HG03097 (cell line): ENCODE data around the gene AHRR.
"Not testable (repeated sequence)": the region's sequence is repeated elsewhere in the genome, so short reads cannot be mapped to it uniquely, and the experiment has no call there.

ENCODE experiments used
- ATAC-seq: cut with Tn5 transposase; IDR thresholded peaks from one replicate; pipeline ENCODE4 v1.9.1; 2021; ENCODE audit not compliant: unreplicated experiment, low FRiP score

The AHRR gene

GRCh38 chr5:405421-405820 lies 83.9 kb downstream of the AHRR start:
- no peak for ATAC-seq

DNA sequence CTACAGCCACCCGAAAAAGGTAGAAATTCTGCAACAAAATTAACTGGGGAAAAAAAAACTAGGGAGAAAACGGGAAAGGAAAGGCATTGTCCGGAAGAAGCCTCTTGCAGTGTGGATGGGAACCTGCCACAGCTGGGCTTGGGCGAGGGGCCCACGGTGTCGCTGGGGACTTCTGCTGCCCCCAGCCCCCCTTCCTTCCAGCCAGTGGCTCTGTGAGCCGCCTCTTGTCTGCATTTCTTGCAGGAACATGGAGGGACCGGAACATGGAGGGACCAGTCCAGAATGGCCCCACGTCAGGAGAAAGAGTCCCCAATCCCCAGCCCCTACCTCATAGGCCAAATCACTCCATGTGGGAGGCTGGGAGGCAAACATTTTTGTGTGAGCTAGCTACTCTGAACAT lies 84.5 kb downstream of the AHRR start:
- no peak for ATAC-seq

GRCh38 chr5:407051-407450 lies 85.5 kb downstream of the AHRR start:
- no peak for ATAC-seq

GRCh38 chr5:407801-408268 lies 86.3 kb downstream of the AHRR start:
- ATAC-seq, result no peak

DNA sequence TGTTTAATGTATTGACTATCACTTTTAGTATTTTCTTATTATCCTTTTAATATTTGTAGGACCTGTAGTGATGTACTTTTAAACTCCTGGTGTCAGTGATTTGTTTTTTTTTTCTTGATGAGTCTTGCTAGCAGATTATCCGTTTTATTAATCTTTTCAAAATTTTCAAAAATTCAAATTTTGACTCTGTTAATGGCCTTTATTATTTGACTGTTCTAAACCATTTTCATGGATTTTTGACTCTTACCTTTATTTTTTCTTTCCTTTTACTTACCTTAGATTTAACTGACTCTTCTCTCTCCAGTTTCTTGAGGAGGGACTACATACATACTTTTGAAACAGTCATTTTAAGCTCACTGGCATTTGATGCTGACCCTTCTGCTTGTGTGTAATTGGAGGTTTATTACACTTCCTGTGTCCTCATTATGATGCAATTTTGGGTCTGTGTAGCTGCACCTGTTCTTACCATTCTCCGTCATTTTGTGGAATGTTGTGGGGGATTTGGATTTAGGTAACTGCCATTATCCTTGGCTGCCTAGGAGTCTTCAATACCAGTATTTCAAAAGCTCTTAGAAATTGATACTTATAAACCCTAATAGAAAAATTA lies 89.5 kb downstream of the AHRR start:
- no peak for ATAC-seq

- no peak for ATAC-seq
These were observed 90.2 kb downstream of the AHRR start for GRCh38 chr5:411728-412127.

- ATAC-seq, result not testable (repeated sequence)
These were observed 93.7 kb downstream of the AHRR start for GRCh38 chr5:414991-415927.

GRCh38 chr5:415928-416635 lies 94.6 kb downstream of the AHRR start:
- ATAC-seq, result no peak

DNA sequence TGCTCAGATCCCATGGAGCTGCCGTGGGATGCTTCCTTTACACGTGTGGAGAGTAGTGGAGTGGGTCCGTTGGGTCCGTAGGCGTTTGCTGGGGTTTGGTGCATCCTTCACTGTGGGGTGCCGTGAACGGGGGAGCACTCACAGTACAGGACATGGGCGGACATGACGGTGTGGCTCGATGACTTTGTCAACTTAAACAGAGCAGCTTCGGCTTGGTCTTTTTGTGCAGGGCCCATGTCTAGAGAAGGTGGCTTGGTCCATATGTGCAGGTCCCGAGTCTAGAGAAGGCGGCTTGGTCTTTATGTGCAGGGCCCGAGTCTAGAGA lies 95.1 kb downstream of the AHRR start:
- ATAC-seq, result no peak

DNA sequence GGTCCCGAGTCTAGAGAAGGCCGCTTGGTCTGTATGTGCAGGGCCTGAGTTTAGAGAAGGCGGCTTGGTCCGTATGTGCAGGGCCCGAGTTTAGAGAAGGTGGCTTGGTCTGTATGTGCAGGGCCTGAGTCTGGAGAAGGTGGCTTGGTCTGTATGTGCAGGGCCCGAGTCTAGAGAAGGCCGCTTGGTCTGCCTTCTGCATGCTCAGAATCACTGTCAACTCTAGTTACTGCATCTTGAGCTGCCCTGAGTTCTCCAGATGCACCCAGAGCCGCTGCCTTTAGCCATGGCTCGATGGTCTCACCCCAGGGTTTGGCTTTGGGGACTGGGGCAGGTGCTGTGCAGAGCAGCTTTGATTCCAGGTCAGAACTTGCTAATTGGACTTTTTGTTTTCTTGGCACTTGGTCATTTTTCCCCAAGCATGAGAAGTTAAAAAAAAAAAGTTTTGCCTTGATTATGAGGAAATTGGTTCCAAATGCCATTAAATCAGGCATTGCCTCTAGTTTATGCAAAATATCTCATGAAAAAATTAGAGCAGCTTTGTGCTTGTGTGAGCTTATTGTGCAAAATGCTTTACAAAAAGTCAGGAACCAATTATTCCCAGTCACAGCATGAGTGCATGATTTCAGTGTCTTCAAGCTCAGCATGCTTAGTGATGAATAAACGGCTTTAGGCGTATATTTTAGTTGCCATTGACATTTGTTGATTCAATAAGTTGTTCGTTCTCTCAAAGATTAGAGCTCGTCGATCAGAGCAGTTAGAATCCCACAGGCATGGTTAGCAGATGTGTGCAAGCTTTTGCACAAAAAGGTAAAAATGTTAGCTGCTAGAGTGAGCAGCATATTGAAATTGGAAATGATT lies 96.0 kb downstream of the AHRR start:
- no peak for ATAC-seq

DNA sequence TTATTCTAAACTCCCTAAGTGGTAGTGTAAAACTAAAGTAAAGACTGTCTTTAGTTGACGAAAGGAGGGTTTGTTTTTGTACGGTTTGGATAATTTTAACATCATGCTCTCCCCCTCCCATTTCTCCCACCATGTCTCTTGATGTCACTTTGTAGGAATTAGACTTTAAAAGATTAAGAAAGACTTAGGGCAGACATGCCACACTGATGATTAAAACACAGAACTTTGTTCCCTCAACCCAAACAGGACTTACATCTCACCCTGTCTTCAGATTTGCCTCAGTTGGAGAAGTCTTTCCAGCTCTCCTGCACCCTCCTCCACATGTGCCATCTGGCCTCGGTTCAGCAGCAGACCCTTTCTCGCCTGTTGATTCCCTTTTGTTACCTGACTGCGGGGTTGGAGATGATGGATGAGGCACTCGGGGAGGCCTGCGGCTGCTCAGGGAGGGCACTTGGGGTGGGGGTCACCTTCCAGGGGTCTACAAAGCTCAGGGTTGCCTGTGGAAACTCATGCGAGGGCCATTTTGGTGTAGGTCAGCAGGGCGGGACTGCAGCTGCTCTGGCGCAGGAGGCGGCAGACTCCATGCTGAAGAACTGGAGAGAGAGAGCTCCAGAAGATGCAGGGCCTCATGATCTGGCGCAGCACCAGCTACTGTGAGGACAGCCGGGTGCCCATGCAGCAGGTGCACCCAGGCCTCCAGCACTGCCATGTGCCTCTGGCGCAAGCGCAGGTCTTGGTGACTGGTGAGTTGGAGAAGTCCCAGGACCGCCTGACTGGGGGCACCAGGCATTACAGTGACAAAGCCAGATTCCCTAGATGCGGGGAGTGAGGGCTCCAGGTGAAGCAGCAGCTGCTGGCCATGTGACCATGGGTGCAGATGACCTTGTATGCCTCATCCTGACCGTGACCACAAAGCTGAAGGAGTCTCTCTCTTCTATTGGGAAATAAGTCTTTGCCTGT lies 96.9 kb downstream of the AHRR start:
- ATAC-seq, result no peak

DNA sequence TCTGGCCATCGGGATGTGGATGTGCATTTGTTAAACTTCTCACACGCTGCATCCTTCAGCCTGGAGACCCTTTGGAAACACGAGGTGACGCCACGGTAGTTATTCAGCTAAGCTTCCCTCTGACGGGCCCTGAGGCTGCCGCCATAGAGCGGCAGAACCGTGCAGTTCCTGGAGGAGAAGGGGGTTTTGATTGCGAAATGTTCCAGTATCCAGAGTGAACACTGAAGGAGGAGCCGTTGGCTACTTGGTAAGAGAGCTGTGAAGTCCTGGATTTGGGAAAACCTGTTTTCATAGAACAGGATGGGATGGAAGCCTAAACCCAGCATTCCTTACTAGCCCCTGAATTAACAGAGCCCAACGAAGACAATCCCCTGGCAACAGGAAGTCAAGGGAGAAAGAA lies 98.5 kb downstream of the AHRR start:
- ATAC-seq, result no peak

- no peak for ATAC-seq
These were observed 99.2 kb downstream of the AHRR start for GRCh38 chr5:420632-421286.

DNA sequence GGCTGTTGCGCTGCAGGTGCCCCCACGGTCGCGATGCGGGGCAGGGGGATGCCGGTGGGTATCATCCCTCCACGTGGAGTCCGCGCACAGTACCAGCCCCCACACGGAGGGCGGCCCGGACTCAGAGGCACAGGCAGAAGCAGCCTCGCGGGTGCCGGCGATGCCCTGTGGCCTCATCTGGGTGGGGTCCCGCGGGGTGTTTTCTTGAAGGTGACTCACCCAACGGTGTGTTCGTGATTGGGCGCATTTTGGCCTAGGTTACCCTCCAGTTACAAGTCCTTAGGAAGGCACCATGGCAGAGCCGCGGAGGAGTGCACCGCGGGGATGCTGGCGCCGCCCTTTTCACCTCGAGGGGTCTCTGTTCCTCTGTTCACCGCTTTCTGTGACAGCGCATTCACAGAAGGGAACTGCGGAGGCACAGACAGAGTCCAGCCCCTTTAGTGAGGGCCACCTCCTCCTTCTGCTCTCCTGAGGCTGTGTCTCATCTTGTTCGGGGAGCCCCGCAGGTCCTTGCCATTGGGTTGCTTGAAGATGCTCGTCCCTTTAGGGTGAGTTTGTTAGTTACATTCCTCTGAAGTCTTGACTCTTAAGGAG lies 99.9 kb downstream of the AHRR start:
- ATAC-seq, result no peak

GRCh38 chr5:421901-422300 lies 100.4 kb downstream of the AHRR start:
- no peak for ATAC-seq

- no peak for ATAC-seq
These were observed 101.1 kb downstream of the AHRR start for GRCh38 chr5:422323-423232.

DNA sequence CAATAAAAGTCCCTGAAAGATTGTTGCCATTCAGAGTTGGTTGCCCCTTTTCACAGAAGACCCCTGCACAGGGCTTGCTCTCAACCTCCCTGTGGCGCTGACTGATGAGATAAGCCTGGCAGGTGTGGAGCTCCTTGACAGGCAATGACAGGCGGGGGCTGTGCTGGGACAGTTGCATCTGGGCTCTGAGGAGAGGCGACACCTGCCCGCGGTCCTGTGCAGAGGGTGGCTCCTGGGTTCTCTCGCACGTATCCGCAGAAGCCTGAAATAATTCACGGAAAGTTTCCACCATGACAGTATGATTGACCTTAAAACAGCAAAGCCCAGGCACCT lies 101.7 kb downstream of the AHRR start:
- no peak for ATAC-seq
